Measurements from ENCODE around the gene STEAP4. TPM values are rescaled to one million over a fixed set of nuclear protein-coding genes. Genes with fewer than 3 reads are reported as not detected.
"Not testable (repeated sequence)": the region's sequence is repeated elsewhere in the genome, so short reads cannot be mapped to it uniquely, and the experiment has no call there.

Gene STEAP4
- total RNA-seq, 1 donor from 2014 or later = 15.7 TPM

GRCh38 chr7:88262562-88262961, 44.1 kb downstream of the STEAP4 start:
- Histone ChIP-seq H3K36me3 (no peaks in the 10 kb centered on the region), H3K4me3 (no peak overlapping the region), H3K9me3 (replicated peaks) (no peaks in the 10 kb centered on the region), H3K27me3 (ENCODE audit: low read depth) (no peaks in the 10 kb centered on the region), H3K4me1 (peaks cover 5% of the 10 kb centered on the region), H3K27ac (replicated peaks) (no peak overlapping the region)
- no peak for TF ChIP-seq CTCF (IDR thresholded peaks at IDR 0.05; ENCODE audit: borderline replicate concordance)
- intact Hi-C loops (cut with micrococcal nuclease) = no loop called here
- DNase-seq = no peak

DNA sequence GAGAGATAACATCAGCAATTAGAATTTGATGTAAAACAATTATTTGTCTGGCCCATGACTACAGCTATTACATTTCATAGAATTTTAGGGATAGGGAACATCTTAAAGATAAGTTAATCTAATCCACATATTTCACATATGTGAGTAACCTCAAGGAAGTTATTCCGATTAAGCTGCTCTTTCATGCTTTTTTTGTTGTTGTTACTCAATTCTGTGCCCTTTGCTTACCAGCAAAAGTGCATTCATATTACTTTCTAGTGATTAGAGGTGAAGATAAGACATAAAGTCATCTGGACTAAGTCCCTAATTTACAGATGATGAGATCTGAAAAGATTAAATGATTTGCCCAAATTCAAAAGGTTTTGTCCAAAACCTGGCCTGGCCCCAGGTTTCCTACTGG, 46.0 kb downstream of the STEAP4 start:
- Histone ChIP-seq H3K4me1 (peaks cover 5% of the 10 kb centered on the region), H3K4me3 (no peak overlapping the region), H3K9me3 (replicated peaks) (no peaks in the 10 kb centered on the region), H3K36me3 (no peaks in the 10 kb centered on the region), H3K27me3 (ENCODE audit: low read depth) (no peaks in the 10 kb centered on the region), H3K27ac (replicated peaks) (no peak overlapping the region)
- no peak for DNase-seq
- TF ChIP-seq CTCF (IDR thresholded peaks at IDR 0.05; ENCODE audit: borderline replicate concordance) = no peak
- intact Hi-C loops (cut with micrococcal nuclease) = no loop called here

GRCh38 chr7:88259656-88260380, 46.9 kb downstream of the STEAP4 start:
- intact Hi-C loops (cut with micrococcal nuclease) = no loop called here

GRCh38 chr7:88258296-88258695, 48.4 kb downstream of the STEAP4 start:
- H3K9me3 ChIP-seq (replicated peaks) = peaks cover 20% of the 10 kb centered on the region
- H3K4me3 ChIP-seq; intact Hi-C loops (cut with micrococcal nuclease); H3K27ac ChIP-seq (replicated peaks); H3K4me1 ChIP-seq; H3K27me3 ChIP-seq (ENCODE audit: low read depth); H3K36me3 ChIP-seq; DNase-seq: not testable (repeated sequence)

More at GRCh38 chr7:88259656-88260380, 46.9 kb downstream of the STEAP4 start:
- no peak overlapping the region for H3K27ac ChIP-seq (replicated peaks)
- H3K9me3 ChIP-seq (replicated peaks) = peaks cover 5% of the 10 kb centered on the region
- no peaks in the 10 kb centered on the region for H3K27me3 ChIP-seq (ENCODE audit: low read depth)
- no peak for TF ChIP-seq CTCF (IDR thresholded peaks at IDR 0.05; ENCODE audit: borderline replicate concordance)
- H3K4me3 ChIP-seq = no peak overlapping the region
- DNase-seq = no peak
- no peaks in the 10 kb centered on the region for H3K36me3 ChIP-seq
- no peaks in the 10 kb centered on the region for H3K4me1 ChIP-seq

DNA sequence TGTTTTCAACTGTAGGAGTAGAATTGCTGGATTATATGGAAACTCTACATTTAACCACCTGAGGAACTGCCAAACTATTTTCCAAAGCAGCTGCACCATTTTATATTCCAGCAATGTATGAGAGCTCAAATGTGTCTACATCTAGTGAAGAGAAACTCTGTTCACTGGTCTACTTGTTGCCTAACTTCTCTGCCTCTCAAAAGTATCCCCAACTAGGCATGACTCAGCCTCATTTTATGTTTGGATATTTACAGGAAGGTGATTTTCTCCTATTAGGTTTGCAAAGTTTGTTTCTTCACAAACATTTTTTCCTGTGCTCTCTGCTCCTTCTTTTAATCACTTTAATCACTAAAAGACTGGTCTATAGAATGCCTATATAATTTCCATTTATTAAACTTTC, 49.8 kb downstream of the STEAP4 start:
- Histone ChIP-seq H3K27ac (replicated peaks) (no peak overlapping the region), H3K36me3 (no peaks in the 10 kb centered on the region), H3K9me3 (replicated peaks) (peaks cover 33% of the 10 kb centered on the region), H3K4me1 (no peaks in the 10 kb centered on the region), H3K4me3 (no peak overlapping the region), H3K27me3 (ENCODE audit: low read depth) (no peaks in the 10 kb centered on the region)
- no peak for TF ChIP-seq CTCF (IDR thresholded peaks at IDR 0.05; ENCODE audit: borderline replicate concordance)
- intact Hi-C loops (cut with micrococcal nuclease) = no loop called here
- DNase-seq = no peak

- no peaks in the 10 kb centered on the region for H3K27me3 ChIP-seq (ENCODE audit: low read depth)
- H3K9me3 ChIP-seq (replicated peaks) = peaks cover 39% of the 10 kb centered on the region
- H3K36me3 ChIP-seq = no peaks in the 10 kb centered on the region
- no peak overlapping the region for H3K4me3 ChIP-seq
- no peaks in the 10 kb centered on the region for H3K4me1 ChIP-seq
- intact Hi-C loops (cut with micrococcal nuclease) = no loop called here
- H3K27ac ChIP-seq (replicated peaks) = no peak overlapping the region
- TF ChIP-seq CTCF (IDR thresholded peaks at IDR 0.05; ENCODE audit: borderline replicate concordance) = no peak
- DNase-seq = no peak
Observed at GRCh38 chr7:88254721-88255424, 51.8 kb downstream of the STEAP4 start.
